HG03280 (cell line): Measurements from ENCODE around the gene SOSTDC1.
"Not testable (repeated sequence)": the region's sequence is repeated elsewhere in the genome, so short reads cannot be mapped to it uniquely, and the experiment has no call there.

Source experiments
- ATAC-seq: cut with Tn5 transposase; IDR thresholded peaks from one replicate; pipeline ENCODE4 v1.9.1; 2021; ENCODE audit warnings: mild to moderate bottlenecking, moderate library complexity; ENCODE audit not compliant: unreplicated experiment

The SOSTDC1 gene

GRCh38 chr7:16463520-16463919 is 2.0 kb downstream of the SOSTDC1 start:
- no peak for ATAC-seq

GRCh38 chr7:16462431-16462889 is 3.1 kb downstream of the SOSTDC1 start:
- no peak for ATAC-seq

- no peak for ATAC-seq
These were observed 4.6 kb downstream of the SOSTDC1 start for GRCh38 chr7:16460789-16461493.

GRCh38 chr7:16456303-16456702 is 9.2 kb downstream of the SOSTDC1 start:
- not testable (repeated sequence) for ATAC-seq

GRCh38 chr7:16455591-16455990 is 9.9 kb downstream of the SOSTDC1 start:
- ATAC-seq, result no peak

- ATAC-seq, result no peak
These were observed 15.2 kb downstream of the SOSTDC1 start for GRCh38 chr7:16450366-16450765.

GRCh38 chr7:16447876-16448275 is 17.7 kb downstream of the SOSTDC1 start:
- no peak for ATAC-seq

GRCh38 chr7:16446508-16446907 is 19.0 kb downstream of the SOSTDC1 start:
- no peak for ATAC-seq

GRCh38 chr7:16443871-16444270 is 21.7 kb downstream of the SOSTDC1 start:
- ATAC-seq, result not testable (repeated sequence)

- ATAC-seq, result no peak
These were observed 26.6 kb downstream of the SOSTDC1 start for GRCh38 chr7:16438988-16439387.

- ATAC-seq, result no peak
These were observed 29.2 kb downstream of the SOSTDC1 start for GRCh38 chr7:16436306-16436705.

GRCh38 chr7:16433568-16434122 is 31.9 kb downstream of the SOSTDC1 start:
- ATAC-seq, result no peak

- no peak for ATAC-seq
These were observed 33.2 kb downstream of the SOSTDC1 start for GRCh38 chr7:16432425-16432731.

- peak; percentile 77 for ATAC-seq
These were observed 33.7 kb downstream of the SOSTDC1 start for GRCh38 chr7:16431646-16432424.

GRCh38 chr7:16430133-16430532 is 35.4 kb downstream of the SOSTDC1 start:
- no peak for ATAC-seq

- ATAC-seq, result no peak
These were observed 36.9 kb downstream of the SOSTDC1 start for GRCh38 chr7:16428672-16429071.

GRCh38 chr7:16428182-16428581 is 37.4 kb downstream of the SOSTDC1 start:
- no peak for ATAC-seq

GRCh38 chr7:16423761-16424160 is 41.8 kb downstream of the SOSTDC1 start:
- no peak for ATAC-seq

- ATAC-seq, result no peak
These were observed 42.6 kb downstream of the SOSTDC1 start for GRCh38 chr7:16422917-16423316.

GRCh38 chr7:16422103-16422435 is 43.5 kb downstream of the SOSTDC1 start:
- no peak for ATAC-seq

- peak; percentile 36 for ATAC-seq
These were observed 44.0 kb downstream of the SOSTDC1 start, which contains the start of gene CRPPA for GRCh38 chr7:16421333-16422102. CRPPA (minus strand) TSS chr7:16421538; CDS start chr7:16421322, 216 bp downstream.
